SK-N-SH (cell line): ENCODE results near the gene SPATA31C2. TPM values are rescaled to one million over a fixed set of nuclear protein-coding genes. Genes with fewer than 3 reads are reported as not detected.

ENCODE experiments used
- CTCF ChIA-PET: fragments of 300-600, 350-600 bp; formaldehyde crosslinking; extraction: SDS; loops from one replicate; lab custom pipeline; 2021; lab: Yijun Ruan, JAX
- POLR2A ChIA-PET: fragments of 350-600 bp; sonication (Branson Sonifier 250); formaldehyde crosslinking; extraction: SDS; loops from one replicate; lab custom pipeline; 2020; ENCODE audit warnings: antibody characterized with exemption, inconsistent platforms; lab: Yijun Ruan, JAX
- DNase-seq: peaks from one replicate; pipeline ENCODE4 v3.0.0; 2012
- H2AFZ ChIP-seq: fragments of 200-600 bp; sonication (generic); 2 replicates; pipeline ENCODE4 v1.8.1; 2016; ENCODE audit warnings: antibody characterized with exemption, mild to moderate bottlenecking, low read depth
- H3F3A ChIP-seq: fragments of 200-600 bp; sonication (generic); replicated peaks from 2 replicates; pipeline ENCODE3; 2016; ENCODE audit warnings: antibody characterized with exemption, mild to moderate bottlenecking; ENCODE audit not compliant: insufficient read depth
- H3K27ac ChIP-seq, 2 experiments: fragments of 200-500 bp in 1 of 2; fragments of 200-600 bp in 1 of 2; sonication (Bioruptor generic) in 1 of 2; sonication (generic), shearing (Covaris generic) in 1 of 2; 2 replicates each; pipeline versions ENCODE4 v1.5.1 to v1.6.1; 2014 to 2016; ENCODE audit warnings: low read depth in 2 of 2, inconsistent platforms in 1 of 2, low read length in 1 of 2, mild to moderate bottlenecking in 1 of 2, mixed read lengths in 1 of 2
- H3K27me3 ChIP-seq: fragments of 200-600 bp; sonication (generic), shearing (Covaris generic); 2 replicates; pipeline ENCODE4 v1.6.1; 2016; ENCODE audit warnings: mixed run types; ENCODE audit not compliant: insufficient read depth
- H3K36me3 ChIP-seq, 2 experiments: fragments of 200-500 bp in 1 of 2; fragments of 200-600 bp in 1 of 2; sonication (Bioruptor generic) in 1 of 2; sonication (generic) in 1 of 2; replicated peaks in 1 of 2; 2 replicates each; pipeline versions ENCODE3 to v1.5.1; 2014 to 2016; ENCODE audit warnings: low read length in 1 of 2, mild to moderate bottlenecking in 1 of 2; ENCODE audit not compliant: insufficient read depth in 2 of 2, control insufficient read depth in 1 of 2
- H3K4me1 ChIP-seq, 2 experiments: fragments of 200-500 bp in 1 of 2; fragments of 200-600 bp in 1 of 2; sonication (Bioruptor generic) in 1 of 2; sonication (generic), shearing (Covaris generic) in 1 of 2; 2 replicates each; pipeline versions ENCODE4 v1.5.1 to v1.6.1; 2014 to 2016; ENCODE audit warnings: low read depth in 1 of 2, low read length in 1 of 2, mixed run types in 1 of 2; ENCODE audit not compliant: insufficient read depth in 2 of 2, control insufficient read depth in 1 of 2
- H3K4me2 ChIP-seq: fragments of 200-600 bp; sonication (generic), shearing (Covaris generic); 2 replicates; pipeline ENCODE4 v1.6.1; 2017; ENCODE audit warnings: mixed run types
- H3K4me3 ChIP-seq, 2 experiments: fragments of 200-500 bp in 1 of 2; fragments of 200-600 bp in 1 of 2; sonication (Bioruptor generic) in 1 of 2; sonication (generic), shearing (Covaris generic) in 1 of 2; 2 replicates each; pipeline versions ENCODE4 v1.5.1 to v1.8.1; 2014 to 2016; ENCODE audit warnings: low read depth in 2 of 2, inconsistent platforms in 1 of 2, low read length in 1 of 2, mild to moderate bottlenecking in 1 of 2, mixed read lengths in 1 of 2, moderate library complexity in 1 of 2
- H3K79me2 ChIP-seq: fragments of 200-600 bp; sonication (generic); 2 replicates; pipeline ENCODE4 v1.8.1; 2017; ENCODE audit warnings: mild to moderate bottlenecking; ENCODE audit not compliant: insufficient read depth
- H3K9ac ChIP-seq: fragments of 200-600 bp; sonication (generic); 2 replicates; pipeline ENCODE4 v1.6.1; 2017; ENCODE audit warnings: mixed run types
- H3K9me2 ChIP-seq: fragments of 200-600 bp; sonication (generic); 2 replicates; pipeline ENCODE4 v1.6.1; 2017; ENCODE audit warnings: mixed run types
- H3K9me3 ChIP-seq: fragments of 200-600 bp; sonication (generic); 2 replicates; pipeline ENCODE4 v1.6.1; 2017; ENCODE audit warnings: mixed run types, mild to moderate bottlenecking, moderate library complexity
- H4K20me1 ChIP-seq: fragments of 200-600 bp; sonication (generic); 2 replicates; pipeline ENCODE4 v1.6.1; 2017; ENCODE audit warnings: mild to moderate bottlenecking, mixed run types; ENCODE audit not compliant: insufficient read depth
- ELF1 ChIP-seq: IDR thresholded peaks from 2 replicates; pipeline ENCODE4 v1.4.0; 2012
- EP300 ChIP-seq, 2 experiments: IDR thresholded peaks; 2 replicates each; pipeline versions ENCODE4 v1.4.0 to v1.6.1; 2012; ENCODE audit warnings: borderline replicate concordance in 1 of 2, low read depth in 1 of 2, low read length in 1 of 2
- EZH2phosphoT487 ChIP-seq: fragments of 200-600 bp; sonication (generic); IDR thresholded peaks from 2 replicates; pipeline ENCODE4 v1.6.1; 2017; ENCODE audit warnings: low read depth, mixed run types, mild to moderate bottlenecking, antibody characterized with exemption, moderate library complexity, borderline replicate concordance
- FOSL2 ChIP-seq: IDR thresholded peaks from 2 replicates; pipeline ENCODE4 v1.4.0; 2012; ENCODE audit warnings: low read depth, mild to moderate bottlenecking, moderate library complexity, borderline replicate concordance
- GABPA ChIP-seq: IDR thresholded peaks from 2 replicates; pipeline ENCODE4 v1.4.0; 2012; ENCODE audit warnings: low read depth, mild to moderate bottlenecking
- MAX ChIP-seq: IDR thresholded peaks from 2 replicates; pipeline ENCODE4 v1.4.0; 2012; ENCODE audit warnings: low read depth
- MEF2A ChIP-seq: IDR thresholded peaks from 2 replicates; pipeline ENCODE4 v1.4.0; 2012; ENCODE audit warnings: low read depth, borderline replicate concordance
- MXI1 ChIP-seq: IDR thresholded peaks from 2 replicates; pipeline ENCODE4 v1.6.1; 2012; ENCODE audit warnings: mild to moderate bottlenecking, low read depth, low read length, improper control_type of control experiment
- NRF1 ChIP-seq: IDR thresholded peaks from 2 replicates; pipeline ENCODE4 v1.6.1; 2012; ENCODE audit warnings: low read depth, mild to moderate bottlenecking, low read length
- POLR2AphosphoS5 ChIP-seq: IDR thresholded peaks from 2 replicates; pipeline ENCODE4 v1.6.1; 2012; ENCODE audit warnings: low read depth, low read length
- RAD21 ChIP-seq: IDR thresholded peaks from 2 replicates; pipeline ENCODE4 v1.6.1; 2012; ENCODE audit warnings: mild to moderate bottlenecking, low read length
- REST ChIP-seq: IDR thresholded peaks from 2 replicates; pipeline ENCODE4 v1.6.1; 2012; ENCODE audit warnings: mild to moderate bottlenecking, low read depth, low read length, moderate library complexity
- SIN3A ChIP-seq: IDR thresholded peaks from 2 replicates; pipeline ENCODE4 v1.6.1; 2012; ENCODE audit warnings: low read depth, mild to moderate bottlenecking, low read length, moderate library complexity, borderline replicate concordance
- TAF1 ChIP-seq: IDR thresholded peaks from 2 replicates; pipeline ENCODE4 v1.6.1; 2012; ENCODE audit warnings: low read depth, mild to moderate bottlenecking, low read length, moderate library complexity, borderline replicate concordance
- TCF12 ChIP-seq: IDR thresholded peaks from 2 replicates; pipeline ENCODE4 v1.4.0; 2012
- USF1 ChIP-seq: IDR thresholded peaks from 2 replicates; pipeline ENCODE4 v1.4.0; 2012; ENCODE audit warnings: low read depth, borderline replicate concordance
- USF2 ChIP-seq: fragments of 150-350 bp; IDR thresholded peaks from 2 replicates; pipeline ENCODE4 v1.6.1; 2017; ENCODE audit warnings: antibody characterized with exemption, low read length, low read depth, borderline replicate concordance
- YY1 ChIP-seq: IDR thresholded peaks from 2 replicates; pipeline ENCODE4 v1.4.0; 2012; ENCODE audit warnings: low read depth, mild to moderate bottlenecking
- ZBTB33 ChIP-seq: IDR thresholded peaks from 2 replicates; pipeline ENCODE4 v1.4.0; 2012; ENCODE audit warnings: low read depth, borderline replicate concordance
- WGBS: methylation state at CpG from one replicate; pipeline ENCODE4 v1.1.6; 2017; ENCODE audit warnings: low lambda C conversion rate; 5-methylcytosine and 5-hydroxymethylcytosine counted together
- polyA plus RNA-seq, 3 experiments: library from polyadenylated mRNA; depleted of rRNA; stranded (reverse); fragments of >200 nt; gene quantifications; 2 replicates each; pipeline ENCODE4 v1.2.3, GENCODE V29; 2012

The SPATA31C2 gene
- polyA plus RNA-seq, 1 of the 3 experiments (the other 2 are of a cell fraction): not detected

- H3K9ac ChIP-seq: no peak overlapping the region
- no peaks in the 10 kb centered on the region for H3F3A ChIP-seq
- no peak for TF ChIP-seq MAX
- no peak for TF ChIP-seq SIN3A
- no peak for TF ChIP-seq RAD21
- no peak for TF ChIP-seq USF2
- TF ChIP-seq YY1: no peak
- no peak for TF ChIP-seq POLR2AphosphoS5
- TF ChIP-seq MXI1: no peak
- TF ChIP-seq EP300 (IDR thresholded peaks at IDR 0.05; ENCODE audit: borderline replicate concordance in 1 of 2, low read depth in 1 of 2, low read length in 1 of 2): no peak
- TF ChIP-seq EZH2phosphoT487: no peak
- no peak for TF ChIP-seq MEF2A
- no peak for TF ChIP-seq FOSL2
- no peak for TF ChIP-seq GABPA
- TF ChIP-seq TAF1: no peak
- no peak for TF ChIP-seq TCF12
- no peak for TF ChIP-seq NRF1
- TF ChIP-seq REST: no peak
- TF ChIP-seq ELF1: no peak
- TF ChIP-seq USF1: no peak
- TF ChIP-seq ZBTB33: no peak
- no peaks in the 10 kb centered on the region for H3K9me3 ChIP-seq
- H3K27me3 ChIP-seq: no peaks in the 10 kb centered on the region
- ChIA-PET CTCF (no interaction called here), POLR2A (no interaction called here)
- WGBS: 53% methylated on average over 5 of the region's 5 CpGs
- no peaks in the 10 kb centered on the region for H4K20me1 ChIP-seq
- H3K79me2 ChIP-seq: no peaks in the 10 kb centered on the region
- H3K4me1 ChIP-seq: peaks cover 0 to 8% of the 10 kb centered on the region in 2 experiments; a peak in 2 of 4 replicates
- no peaks in the 10 kb centered on the region for H3K36me3 ChIP-seq
- no peak overlapping the region for H3K4me3 ChIP-seq
- H3K27ac ChIP-seq: no peak overlapping the region
- H3K9me2 ChIP-seq: no peaks in the 10 kb centered on the region
- H2AFZ ChIP-seq: no peak overlapping the region
- DNase-seq: no peak
- H3K4me2 ChIP-seq: no peak overlapping the region
Measured at GRCh38 chr9:88183798-88184495, 45.7 kb upstream of the SPATA31C2 start.
